HG03045 (cell line): Measurements from ENCODE around the gene MYLIP.

Source experiments
- ATAC-seq: cut with Tn5 transposase; IDR thresholded peaks from one replicate; pipeline ENCODE4 v1.9.1; 2021; ENCODE audit warnings: mild to moderate bottlenecking, moderate library complexity; ENCODE audit not compliant: unreplicated experiment

Gene MYLIP

DNA sequence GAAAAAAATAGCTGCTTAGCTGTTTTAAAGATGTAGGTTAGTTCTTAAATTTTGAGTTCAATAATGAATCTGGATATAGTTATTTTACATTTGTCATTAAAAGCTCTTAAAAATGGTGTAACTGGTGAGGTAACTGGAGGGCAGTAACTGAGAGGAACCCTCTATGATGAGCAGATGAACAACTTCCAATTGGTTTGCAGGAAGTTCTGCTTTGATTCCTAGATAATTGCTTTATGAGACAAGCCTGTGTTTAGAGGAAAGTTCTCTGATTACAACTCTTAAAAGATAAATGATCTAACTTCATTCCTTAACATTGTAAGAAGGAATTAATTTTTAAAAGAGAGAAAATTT lies 8.5 kb downstream of the MYLIP start:
- no peak for ATAC-seq

DNA sequence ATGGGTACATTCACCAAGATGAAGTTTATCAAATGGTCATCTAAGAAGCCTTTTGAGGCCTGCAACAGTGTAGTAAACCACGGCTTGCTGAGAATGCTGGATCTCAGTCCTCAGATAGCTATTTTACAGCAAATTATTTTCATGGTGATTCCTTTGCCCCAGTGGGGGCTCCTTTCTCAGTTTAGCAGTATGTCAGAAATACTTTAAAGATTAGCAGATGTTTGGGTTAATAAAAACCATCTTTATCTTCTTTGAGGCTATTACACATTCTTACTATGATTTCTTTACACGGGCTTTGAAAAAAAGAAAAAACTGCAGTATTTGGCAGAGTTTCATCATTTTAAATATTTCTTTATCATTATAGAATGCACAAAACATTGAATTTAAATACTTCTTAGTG lies 10.7 kb downstream of the MYLIP start:
- ATAC-seq = no peak

DNA sequence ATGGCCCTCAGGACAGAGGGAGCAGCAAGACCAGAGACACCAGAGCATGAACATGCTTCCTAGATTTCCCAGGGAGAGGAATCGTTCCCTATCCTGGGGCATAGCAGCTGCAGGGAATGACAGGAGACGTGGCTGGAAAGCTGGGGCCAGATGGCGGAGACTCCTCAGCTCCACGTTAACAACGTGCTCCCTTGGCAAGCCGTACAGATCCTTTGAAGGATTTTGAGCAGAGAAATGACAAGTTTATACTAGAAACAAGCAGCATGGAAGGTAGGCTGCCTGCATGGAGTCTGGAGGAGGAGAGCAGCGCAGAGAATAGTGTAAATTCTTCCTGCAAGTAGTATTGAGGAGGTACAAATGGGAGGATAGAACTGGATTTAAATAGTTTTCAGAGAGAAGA lies 11.7 kb downstream of the MYLIP start:
- no peak for ATAC-seq

DNA sequence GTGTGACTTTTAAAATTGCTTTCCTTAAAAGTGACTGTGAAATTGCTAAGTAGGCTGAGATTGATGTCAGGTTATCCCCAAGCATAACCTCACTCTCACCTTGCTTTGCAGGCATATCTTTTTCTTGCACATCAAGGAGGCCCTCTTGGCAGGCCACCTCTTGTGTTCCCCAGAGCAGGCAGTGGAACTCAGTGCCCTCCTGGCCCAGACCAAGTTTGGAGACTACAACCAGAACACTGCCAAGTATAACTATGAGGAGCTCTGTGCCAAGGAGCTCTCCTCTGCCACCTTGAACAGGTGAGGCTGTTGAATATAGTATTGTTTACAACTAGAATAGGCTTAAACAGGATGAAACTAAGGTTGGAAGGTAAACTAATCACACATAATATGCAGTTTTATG lies 12.6 kb downstream of the MYLIP start:
- no peak for ATAC-seq

DNA sequence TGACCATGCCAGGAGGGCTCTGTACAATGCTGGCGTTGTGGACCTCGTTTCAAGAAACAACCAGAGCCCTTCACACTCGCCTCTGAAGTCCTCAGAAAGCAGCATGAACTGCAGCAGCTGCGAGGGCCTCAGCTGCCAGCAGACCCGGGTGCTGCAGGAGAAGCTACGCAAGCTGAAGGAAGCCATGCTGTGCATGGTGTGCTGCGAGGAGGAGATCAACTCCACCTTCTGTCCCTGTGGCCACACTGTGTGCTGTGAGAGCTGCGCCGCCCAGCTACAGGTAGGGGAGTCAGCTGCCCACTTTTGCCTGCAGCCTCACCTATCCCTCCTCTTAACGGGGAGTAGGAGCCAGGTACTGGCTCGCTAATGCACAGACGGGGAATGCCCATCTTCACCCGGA lies 16.2 kb downstream of the MYLIP start:
- ATAC-seq = no peak

DNA sequence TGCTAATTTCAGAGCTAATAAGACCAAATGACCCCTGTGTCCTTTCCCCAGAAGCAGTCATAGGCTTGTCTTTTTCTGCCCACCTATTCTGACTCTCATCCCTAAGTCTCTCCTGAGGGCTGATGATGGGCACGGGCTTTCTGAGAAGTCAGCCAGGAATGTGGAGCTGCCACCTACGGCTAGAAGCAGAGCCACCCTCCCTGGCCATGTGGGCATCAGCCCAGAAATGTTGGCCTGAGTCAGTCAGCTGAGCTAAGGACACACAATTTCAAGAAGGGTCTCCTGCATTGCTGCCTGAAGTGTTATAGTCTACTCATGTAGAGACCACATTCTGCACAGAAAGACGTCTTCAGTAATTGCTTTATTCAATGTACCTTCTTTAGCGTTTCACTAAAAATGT lies 17.1 kb downstream of the MYLIP start:
- no peak for ATAC-seq

DNA sequence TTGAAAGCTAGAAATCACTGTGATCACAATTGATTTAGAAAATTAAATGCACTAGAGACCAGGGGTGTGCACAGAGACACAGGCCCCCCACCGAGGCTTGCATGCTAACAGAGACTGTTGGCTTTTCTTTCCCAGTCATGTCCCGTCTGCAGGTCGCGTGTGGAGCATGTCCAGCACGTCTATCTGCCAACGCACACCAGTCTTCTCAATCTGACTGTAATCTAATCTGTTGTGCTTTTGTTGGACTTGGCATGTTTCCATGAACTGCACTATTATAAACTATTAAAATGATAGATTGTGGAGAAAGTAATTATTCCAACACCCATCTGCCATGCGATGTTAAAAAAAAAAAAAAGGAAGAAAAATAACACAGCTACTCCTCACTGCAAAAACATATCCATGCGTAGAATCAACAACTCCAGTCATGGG lies 17.7 kb downstream of the MYLIP start:
- ATAC-seq = no peak

DNA sequence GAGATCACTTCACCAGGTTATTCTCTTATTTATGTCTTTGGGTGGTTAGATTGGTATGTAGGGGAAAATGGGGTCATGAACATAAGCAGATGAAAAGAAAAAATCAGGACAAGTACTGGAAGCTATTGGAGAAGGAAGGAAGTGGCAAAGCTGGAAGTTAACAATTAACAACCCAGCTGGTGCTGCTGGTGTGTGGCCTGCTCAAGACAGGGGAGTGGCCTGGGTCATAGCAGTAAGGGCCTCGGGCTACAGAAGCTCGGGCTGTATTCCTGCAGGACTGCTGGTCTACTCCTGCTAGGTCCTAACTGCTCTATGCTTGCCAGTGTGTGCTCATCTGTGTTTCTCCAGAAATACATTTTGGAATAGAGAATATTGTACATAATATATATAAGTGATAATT lies 19.6 kb downstream of the MYLIP start:
- no peak for ATAC-seq

DNA sequence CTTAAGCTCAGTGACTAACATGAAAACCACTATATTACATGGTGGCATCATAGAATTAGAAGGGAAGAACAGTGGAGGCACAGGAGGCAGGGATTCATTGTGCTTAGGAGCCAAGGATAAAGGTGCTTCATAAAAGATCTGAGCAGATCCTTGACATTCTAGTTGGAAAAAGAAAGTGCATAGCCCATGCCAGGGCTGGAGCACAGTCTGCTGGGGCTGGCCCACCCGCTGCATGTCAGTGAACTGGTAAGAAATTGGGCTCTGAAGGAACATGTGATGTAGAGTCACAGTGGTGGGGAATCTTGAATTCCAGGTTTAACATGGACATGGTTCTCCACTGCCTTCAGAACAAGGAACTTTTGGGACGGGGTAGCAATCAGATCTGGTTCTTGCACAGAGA lies 20.4 kb downstream of the MYLIP start:
- no peak for ATAC-seq

DNA sequence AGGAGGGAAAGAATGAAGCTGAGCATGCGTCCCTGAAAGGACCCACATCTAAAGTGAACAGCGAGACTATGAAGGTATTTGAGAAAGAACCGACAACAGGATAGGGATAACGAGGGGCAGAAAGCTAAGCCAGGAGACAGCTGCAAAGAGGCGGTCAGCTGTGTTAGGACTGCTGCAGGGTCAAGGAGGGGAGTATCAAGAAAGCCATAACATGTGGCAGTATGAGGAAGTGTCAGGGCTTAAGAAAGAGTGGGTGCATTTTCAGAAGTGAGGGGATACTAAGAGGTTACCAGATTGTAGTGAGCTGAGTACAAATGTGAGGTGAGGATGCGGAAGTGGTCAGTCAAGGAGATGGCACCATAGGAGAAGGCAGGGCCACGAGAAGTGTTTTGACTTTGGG lies 21.2 kb downstream of the MYLIP start:
- no peak for ATAC-seq

DNA sequence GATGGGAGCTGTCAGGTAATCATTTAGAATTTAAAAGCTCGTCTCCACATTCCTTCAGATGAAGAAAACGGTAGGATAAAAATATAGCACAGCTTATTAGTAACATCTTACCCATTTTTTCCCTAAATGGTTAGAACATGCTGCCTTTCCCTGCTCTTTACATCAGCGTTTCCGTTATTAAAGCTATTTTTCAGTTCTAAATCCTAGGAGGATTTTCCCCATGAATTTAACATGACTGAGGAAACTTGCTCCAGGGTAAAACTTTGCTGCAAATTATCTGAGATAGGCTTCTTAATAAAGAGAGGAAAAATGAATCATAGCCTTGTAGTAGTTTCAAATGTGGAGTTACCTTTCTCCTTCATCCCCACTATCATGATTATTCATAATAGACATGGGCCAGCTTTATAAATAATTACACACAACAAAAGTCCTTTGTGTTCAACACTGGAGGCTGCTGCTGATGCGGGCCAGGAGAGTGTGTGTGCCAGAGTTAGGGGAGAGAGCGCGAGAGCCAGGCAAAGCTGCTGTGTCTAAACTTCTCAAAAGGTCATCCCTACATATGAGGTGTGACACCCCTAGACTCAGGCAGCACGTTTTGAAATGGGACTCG lies 24.4 kb downstream of the MYLIP start:
- ATAC-seq = no peak

DNA sequence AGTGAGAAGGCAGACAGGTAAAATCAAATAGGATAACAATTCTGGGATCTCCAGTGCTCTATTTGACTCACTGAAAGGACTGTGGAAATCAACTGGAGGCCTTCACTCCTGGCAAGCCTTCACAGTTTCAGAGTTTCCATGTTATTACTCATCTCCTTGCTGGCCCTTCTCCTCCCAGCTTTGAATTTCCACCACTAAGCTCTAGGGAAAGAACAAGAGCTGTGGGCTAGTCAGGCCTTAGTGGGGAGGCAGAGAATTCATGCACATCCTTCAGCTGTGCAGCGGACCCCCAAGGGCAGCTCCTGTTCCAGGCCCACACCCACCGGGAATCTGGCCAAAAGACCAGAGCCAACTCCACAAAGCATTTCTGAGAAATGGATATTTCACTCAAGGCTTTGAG lies 26.0 kb downstream of the MYLIP start:
- no peak for ATAC-seq

DNA sequence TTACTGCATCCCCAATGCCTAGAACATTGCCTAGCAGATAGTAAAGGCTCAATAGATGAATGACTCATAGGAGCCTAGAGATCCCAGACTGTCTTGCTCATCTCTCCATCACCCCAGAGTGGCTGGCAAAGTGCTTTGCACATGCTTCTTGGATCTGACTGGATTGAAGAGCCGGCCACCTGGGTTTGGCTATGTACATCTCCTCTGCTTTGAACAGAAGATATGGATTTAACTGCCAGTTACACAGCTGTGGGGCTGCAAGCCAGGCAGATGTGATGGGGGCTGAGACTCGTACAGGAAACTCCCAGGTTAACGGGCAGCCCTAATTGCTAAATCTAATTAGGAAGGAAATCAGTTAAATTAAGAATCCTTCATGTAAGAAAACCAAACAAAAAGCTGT lies 28.6 kb downstream of the MYLIP start:
- no peak for ATAC-seq

DNA sequence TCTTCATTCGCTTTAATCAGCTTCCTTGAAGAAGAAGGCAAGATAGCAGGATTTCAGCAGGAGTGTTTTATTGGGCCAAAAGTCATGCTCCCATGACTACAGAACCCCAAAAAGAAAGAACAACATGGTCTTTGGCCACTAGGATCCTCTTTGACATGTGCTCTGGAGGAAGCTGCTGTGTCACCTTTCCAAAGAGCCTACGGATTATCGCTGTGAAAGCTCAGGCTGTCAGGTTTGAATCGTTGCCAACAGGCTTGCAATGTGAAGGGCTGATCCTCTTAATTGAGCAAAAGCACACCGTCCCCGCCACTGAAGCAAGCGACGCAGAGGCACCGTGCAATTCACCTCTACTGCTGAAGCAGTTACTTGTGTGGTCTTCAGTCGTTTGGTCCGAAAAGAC lies 29.0 kb downstream of the MYLIP start:
- no peak for ATAC-seq

DNA sequence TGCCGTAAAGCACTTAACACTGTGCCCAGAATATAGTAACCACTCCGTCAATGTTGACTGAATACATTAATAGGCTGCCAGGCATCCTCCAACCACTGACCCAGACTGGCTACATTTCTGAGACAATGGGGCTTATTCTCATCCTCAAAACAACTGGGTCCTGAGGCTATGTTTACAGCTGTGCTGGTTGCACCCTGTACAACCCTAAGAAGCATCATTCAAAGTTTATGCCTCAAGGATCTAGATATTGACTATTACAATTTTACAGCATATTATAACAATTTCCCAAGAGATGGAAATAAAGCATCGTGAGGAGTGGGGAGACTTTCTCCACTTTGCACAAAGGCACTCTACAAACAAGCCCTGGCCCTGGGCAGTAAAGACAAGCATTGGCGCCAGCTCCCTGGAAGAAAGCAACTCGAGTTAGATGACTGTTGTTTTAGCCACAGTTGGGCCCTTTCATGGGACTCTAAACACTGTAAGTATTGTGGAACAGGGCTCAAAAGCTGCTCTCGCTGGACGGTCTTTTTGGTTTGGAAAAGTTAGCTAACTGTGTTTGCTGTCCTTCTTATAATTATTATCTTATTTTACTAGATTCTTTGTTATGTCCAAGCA lies 30.2 kb downstream of the MYLIP start:
- no peak for ATAC-seq

DNA sequence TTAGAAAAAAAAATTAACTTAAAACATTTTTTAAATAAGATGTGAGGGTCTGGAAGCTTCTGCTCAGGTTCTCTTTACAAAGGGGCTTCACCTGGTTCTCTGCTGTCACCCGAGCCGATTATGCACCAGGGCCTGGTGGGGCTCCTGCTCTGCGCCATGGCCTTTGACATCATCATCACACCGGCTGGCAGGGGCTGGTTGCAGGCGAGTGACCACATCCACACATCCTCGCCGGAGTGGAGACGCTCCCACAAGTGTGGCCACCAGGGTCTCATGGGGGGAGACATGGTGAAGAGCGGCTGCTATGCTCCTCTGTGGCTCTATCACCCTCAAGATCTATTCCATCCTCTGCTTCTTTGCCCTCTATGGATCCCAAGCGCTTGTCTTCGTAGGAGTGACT lies 31.9 kb downstream of the MYLIP start:
- no peak for ATAC-seq

DNA sequence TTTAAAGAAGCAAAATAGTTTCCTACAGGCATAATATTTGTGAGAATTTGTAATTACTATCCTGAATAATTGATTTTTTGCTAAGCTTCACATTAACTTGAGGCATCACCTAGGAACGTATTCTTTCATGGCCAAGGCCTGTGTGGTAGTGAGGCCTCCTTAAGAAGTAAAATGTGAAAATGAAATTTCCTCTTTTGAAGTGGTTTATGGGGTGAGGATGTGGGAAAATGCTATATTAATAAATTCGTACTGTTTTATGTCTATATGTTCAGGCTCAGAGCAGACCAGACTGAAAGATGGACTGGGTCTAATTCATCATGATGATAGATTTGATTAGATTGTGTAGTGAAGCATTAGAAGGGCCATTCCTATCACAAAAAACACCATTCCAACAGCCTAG lies 33.1 kb downstream of the MYLIP start:
- ATAC-seq = no peak

DNA sequence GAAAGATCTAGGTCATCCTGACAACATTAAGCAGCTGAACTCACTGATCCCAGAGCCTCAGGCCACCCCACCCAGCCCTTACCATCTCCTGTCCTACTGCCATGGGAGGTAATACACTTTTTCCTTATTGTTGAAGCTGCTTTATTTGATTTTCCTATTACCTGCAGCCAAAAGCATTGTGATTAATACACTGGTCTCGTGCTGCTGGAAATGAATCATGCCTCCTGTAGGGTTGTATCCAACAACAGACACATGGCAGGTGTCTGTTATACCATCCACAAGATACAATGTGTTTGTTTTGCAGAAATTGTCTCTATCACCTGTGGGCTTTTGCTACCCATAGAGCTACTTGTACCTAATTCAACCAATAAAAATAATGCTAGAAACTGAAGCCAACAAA lies 34.2 kb downstream of the MYLIP start:
- no peak for ATAC-seq

DNA sequence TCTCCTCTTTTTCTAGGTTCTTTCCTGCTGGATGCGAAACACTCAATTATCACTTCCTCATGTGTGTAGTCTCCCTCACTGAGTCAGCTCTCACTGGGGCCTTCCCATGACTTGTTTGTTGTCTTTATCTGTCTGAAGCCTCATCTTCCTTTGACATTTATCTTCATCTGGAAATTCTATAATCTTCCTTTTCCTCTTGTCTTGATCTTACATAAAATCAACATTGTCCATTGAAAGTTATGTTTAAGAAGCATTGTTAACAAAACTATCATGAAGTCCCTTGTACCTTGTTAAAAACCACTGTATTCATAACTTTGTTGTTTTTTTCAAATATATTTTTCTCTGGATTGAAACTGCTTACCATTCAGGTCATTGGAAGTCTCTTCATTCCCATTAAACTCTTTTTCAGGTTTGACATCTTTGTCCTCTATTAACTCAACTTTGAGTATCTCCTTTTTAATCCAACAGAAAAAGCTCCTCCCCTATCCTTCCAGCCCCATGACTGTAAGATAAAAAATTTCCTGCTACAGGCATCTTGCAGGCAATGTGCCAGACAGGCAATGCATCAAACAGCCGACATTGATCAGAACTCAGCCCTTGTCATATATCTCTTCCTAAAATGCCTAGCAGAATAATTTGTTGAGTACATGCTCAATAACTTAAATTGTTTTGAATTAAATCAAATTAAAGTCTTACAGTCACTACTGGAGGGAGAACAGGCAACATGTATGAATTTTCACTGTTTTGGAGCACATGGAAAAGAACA lies 34.8 kb downstream of the MYLIP start:
- ATAC-seq = no peak

DNA sequence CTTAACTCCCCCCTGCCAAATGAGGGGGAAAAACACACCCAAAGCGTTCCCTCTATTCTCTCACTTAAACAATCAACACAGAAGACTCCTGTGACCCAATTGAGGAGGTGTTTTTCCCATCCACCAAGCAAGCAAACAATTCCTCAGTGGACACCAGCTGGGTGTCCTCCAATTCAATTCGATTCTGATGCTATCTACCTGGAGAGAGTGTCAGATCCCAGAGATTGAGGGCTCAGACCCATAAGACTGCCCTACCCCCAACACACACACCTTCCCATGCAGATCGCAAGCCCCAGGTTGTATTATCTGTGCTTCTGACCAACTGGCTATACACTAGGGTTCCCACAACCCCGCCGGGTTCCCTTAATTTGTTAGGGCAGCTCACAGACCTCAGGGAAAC lies 36.8 kb downstream of the MYLIP start:
- ATAC-seq = no peak

DNA sequence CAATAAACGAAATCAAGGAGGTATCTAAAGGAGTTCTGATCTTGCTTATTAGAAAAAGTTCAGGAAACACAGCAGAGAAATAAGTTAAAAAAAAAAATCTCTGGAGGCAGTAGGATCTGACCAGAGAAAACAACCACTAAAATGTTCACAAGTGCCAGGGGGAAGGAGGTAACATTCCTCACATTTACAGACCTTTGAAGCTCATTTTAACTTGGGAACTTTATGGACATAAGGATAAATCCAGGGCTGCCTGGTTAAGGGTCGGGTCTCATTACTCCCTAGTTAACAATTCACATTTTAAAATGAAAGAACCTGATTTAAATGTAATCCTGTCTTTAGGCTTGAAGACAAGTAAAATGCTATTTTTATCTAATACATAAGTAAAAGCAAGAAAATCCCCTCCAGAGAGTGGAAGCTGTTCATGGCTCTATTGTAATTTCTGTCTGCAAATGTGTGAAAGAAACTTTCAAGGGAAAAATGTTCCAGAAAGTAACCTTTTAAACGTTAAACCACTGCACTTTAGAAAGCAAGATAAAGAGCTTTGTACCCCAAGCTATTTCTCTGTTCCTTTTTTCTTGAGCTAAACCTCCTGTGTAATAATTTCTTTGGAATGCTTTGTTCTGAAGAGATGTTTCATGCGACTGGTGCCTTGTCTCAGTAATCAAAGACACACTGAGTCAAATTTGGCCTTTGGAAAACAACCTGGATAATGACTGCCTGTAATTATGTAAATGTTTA lies 38.2 kb downstream of the MYLIP start:
- no peak for ATAC-seq

DNA sequence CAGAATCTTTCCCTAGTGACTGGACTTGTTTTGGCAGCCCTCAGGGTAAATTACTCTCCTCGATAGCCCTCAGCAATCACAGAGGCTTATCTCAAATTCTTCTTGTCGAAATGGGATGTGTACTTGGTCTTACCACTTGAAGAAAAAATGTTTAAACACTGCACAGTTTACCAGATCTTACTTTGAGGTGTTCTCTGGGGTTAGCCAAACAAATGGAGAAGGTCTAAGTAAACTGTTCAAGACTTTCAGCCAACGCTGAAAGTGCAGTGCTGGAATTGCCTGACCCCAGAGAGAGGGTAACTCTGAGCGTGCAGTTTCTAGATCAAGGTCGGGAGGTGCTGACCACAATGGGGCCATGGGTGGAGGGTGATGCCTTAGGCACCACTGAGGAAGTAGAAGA lies 39.2 kb downstream of the MYLIP start:
- ATAC-seq = no peak
